NCI-H1694 (cell line): Measurements from ENCODE around the gene GNB1.
"Not testable (repeated sequence)": the region's sequence is repeated elsewhere in the genome, so short reads cannot be mapped to it uniquely, and the experiment has no call there.

Source experiments
- DNase-seq: peaks from one replicate; lab custom pipeline; 2025; lab: John Stamatoyannopoulos, UW

The GNB1 gene

DNA sequence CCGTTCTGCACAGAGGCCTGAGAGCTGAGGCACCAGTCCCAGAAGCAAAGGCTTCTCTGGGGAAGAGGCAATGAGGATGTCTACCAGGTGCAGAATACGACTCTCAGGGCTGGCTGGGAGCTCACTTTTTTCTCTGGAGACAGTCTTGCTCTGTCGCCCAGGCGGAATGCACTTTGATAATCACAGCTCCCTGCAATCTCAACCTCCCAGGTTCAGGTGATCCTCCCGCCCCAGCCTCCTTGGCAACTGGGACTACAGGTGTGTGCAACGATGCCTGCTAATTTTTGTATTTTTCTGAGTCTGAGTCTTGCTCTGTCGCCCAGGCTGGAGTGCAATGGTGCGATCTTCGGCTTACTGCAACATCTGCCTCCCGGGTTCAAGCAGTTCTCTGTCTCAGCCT, 130.2 kb downstream of the GNB1 start:
- no peak for DNase-seq

DNA sequence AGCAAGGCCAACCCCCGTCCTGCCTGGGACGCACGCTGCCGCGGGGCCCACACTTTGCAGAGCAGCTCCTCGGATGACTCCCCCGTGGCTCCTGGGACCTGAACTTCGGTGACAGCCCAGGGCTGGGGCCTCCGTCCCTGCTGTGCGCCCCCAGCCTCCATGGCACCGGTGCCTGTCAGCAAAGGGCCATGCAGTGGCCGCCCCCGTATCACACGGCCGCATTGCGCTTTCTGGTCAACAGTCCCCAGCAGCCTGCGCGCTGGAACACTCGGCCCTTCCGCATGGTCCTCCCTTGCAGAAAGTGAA, 130.6 kb downstream of the GNB1 start:
- no peak for DNase-seq

DNA sequence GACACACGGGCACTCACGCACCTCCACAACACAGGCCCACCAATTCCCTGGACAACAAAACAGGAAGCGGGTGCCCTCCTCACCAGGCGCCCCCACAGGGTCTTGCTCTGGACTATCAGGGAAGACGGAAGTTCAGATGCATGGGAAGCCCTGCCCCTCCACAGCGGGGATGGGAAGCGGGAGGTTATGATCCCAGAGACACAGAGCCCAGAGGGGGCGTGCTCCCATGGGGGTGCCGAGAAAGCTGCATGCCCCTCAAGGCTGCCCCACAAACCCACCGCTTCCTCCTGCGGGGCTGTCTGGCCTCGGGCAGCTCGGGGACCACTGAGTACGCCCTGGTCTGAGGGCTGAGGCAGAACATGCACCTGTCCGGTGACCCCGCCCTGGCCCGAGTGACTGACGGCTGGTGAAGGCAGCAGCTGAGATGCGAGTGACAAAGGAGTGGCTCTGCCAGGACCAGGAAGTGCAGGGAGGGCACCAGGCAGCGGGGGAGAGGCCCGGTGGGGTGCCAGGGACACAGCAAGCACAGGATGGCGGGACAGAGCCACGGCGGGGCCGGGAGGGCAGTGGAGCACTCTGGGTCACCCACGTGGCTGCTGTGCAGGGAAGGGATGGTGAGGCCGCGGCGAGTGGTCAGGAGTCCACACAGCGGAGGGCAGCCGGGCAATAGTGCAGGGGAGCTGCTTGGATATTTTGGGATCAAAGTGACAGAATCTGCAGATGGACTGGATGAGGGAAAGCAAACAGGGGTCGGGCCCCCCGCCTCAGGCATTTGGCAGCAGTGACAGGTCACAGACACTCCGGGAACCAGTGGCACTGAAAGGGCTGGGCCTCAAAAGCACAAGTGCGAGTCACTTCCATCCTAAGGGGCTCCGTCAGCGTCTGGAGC, 131.2 kb downstream of the GNB1 start:
- no peak for DNase-seq

DNA sequence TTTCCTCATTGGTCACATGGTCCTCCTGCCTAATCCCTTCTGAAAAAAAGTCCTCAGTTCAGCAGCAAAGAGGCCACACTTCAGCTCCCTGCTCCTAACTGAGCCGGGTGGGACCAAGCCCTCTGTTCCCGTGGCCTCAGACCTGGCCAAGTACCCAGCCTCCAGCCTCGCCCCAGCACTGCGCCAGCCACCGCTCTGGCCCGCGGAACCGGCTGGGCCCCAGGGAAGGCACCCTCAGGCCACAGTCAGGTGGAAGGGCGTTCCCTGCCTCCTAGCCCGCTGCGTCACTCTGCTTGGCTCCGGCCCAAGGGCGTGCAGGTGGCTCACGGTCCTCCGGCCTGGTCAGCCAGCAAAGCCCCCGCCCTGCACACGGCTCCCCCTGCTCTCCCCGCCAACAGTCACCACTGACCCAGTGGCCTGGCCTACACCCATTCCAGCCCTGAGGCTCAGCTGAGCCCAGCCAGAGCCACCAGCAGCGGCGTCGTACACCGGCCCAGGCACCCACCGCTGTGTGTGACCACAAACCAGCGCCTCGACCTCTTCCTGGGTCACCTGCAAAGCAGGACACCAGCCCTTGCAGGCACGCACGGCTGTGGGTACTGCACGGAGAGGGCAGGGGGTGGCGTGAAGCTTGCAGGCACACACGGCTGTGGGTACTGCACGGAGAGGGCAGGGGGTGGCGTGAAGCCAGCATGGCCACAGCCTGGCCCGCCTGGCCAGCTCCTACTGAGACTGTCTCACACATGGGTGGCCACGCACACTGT, 132.0 kb downstream of the GNB1 start:
- no peak for DNase-seq

DNA sequence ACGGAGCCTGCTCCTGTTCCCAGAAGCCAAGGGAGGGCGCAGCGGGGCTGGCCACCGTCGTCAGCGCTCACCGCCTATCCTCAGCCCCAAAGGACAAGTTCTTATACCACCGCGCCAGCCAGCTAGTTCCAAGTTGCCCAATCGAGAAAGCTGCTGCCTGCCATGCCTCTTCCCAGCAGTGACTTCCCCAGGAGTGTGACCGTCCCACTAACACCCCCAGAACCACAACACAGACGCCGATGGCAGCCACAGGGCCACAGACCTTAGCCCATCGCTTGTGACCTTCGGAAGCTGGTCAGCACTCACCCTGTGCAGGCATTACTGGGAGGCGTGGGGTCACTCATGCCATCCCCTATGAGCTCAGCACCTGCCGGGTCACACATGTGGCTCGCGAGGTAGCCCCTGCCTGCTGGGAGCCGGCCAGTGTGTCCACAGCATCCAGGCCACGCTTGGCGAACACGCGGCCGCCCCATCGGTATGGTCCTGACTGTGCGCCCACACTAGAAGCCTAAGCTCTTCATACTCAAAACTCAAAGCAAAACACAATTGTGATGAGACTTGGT, 132.7 kb downstream of the GNB1 start:
- no peak for DNase-seq

DNA sequence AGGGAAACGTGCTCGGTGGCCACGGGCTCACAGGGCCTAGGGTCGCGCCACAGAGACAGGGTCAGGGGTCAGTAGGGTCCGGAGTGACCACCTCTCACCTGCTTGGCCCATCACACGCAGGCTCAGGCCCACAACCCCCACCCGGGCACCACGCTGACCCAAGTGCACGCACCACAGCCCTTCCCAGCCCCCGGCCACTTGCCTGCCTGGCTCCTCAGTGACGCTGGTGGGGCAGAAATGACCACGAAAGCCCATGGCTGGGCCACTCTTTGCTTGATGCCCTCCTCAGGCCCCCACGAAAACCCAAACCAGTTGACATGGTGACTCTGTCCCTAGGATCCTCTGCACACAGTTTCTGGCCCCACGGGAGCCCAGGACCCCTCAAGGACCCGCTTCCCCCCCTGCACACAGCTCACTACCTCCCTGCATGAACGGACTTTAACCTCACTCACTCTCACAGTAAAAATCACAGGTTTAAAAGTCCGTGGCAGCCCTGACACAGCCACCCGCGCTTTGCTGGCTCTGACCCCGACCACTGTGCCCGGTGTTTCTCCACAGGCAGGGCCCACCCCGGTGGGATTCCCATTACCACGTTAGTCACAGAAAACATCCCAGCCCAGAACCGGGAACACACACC, 133.3 kb downstream of the GNB1 start:
- DNase-seq = no peak

DNA sequence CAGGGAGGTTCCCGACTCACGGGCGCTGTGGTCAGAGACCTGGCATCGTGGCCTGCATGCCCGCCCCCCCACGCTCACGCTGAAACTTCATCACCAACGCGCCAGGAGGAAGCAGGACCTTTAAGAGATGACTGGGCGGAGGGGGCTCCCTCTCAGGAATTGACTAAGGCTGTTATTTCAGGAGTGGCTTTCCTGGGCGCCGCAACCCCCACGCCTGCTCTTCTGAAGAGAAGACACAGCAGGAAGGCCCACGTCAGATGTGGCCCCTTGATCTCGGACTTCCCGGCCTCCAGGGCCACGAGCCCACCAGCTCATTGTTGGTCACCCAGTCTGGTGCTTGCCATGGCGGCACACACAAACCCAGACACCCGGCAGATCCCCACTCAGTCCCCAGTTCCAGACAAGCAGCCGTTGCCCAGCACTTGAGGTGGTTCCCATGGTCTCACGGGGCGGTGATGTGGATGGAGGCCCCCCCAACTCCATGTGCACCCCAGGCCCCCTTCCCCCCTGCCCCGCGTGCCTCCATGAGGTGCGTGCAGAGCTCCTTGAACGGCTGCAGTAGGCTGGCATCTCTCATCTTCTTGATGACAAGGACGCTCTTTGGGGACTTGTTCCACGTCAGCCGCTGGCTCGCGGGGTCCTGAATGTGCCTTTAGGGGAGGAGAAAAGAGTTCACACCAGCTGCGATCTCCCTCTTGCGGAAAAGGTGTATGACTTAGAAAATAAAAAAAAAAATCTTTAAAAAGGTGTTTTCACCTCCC, 134.0 kb downstream of the GNB1 start:
- no peak for DNase-seq

DNA sequence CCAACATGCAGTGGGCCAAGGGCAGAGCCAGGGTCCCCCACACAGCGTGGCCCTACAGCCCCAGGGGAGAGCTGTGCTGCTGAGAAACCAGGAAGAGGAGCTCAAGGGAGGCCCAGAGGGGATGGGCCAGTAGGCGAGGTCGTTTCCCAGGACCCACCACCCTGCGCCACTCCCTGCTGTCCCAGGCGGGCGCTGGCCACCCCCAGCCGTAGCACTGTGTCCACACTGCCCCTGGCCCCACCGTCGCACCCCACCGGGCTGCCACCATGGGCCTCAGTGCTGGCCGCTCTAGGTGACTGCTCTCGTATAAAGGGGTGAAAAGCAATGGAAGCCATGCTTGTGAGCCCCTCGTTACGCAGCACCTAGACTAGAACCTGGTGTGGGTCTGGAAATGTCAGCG, 135.0 kb downstream of the GNB1 start:
- no peak for DNase-seq

DNA sequence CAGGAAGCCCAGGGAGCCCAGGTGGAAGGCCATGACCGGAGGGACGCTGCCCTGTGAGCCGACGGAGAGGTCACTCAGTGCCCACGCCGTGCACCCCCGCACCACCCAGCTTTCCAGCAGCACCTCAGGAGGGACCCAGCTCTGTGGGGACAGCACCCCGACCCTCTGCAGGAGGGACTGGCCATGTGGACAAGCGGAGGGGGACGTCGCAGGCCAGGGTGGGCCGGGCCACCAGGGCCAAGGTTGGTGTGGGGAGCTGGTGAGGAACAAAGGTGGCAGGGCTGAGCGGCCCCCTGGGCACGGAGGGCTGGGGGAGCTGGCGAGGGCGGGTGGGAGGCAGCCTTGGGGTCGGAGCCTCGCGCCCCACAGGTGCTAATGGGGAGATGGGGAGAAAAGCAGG, 135.5 kb downstream of the GNB1 start:
- no peak for DNase-seq

DNA sequence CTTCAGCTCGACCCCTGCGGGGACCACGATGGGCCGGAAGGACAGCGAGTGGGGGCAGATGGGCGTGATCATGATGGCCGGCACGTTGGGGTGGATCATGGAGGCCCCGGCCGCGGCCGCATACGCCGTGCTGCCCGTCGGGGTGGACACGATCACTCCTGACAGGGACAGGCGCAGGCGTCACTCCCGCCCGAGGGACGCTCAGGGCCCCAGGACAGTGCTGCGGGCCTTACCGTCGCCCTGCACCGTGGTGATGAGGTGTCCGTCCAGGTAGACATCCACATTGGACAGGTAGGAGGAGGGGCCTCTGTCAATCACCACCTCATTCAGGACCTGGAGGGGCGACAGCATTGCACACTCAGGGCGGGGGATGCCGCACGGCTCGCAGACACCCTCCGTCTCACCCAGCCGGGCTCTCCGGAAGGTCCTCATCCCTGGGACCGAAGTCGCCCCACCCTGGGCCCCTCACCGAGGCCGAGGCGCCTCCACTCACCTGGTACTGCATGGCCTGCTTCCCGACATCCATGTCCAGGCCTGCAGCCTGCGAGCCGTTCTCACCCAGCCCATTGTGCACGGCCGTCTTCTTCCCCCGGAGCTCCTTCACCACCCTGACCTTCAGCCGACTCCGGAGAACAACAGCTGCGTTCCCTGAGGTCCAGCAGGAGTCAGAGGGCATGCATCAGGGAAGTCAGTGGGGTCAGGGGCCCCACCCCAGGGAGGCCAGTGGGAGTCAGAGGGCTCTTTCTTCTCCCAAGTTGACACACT, 136.7 kb downstream of the GNB1 start:
- DNase-seq = no peak

DNA sequence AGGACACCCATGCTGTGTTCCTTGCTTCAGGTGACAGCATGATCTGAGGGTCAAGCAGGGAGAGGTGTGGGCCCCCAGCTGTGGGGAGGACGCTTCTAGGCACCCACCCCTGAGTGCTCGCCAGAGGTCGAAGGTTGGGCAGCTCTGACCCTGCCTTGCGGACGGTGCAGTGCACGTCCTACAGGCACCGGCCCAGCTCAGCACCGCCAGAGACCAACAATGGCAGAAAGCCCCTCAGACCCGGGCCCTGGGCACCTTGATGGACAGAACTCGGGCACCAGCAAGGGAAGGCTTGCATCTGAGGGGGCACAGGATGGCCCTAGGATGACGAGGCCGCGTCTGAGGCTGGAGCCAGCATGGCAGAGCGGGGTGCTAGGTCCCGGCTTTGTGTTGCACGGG, 137.3 kb downstream of the GNB1 start:
- DNase-seq = no peak

DNA sequence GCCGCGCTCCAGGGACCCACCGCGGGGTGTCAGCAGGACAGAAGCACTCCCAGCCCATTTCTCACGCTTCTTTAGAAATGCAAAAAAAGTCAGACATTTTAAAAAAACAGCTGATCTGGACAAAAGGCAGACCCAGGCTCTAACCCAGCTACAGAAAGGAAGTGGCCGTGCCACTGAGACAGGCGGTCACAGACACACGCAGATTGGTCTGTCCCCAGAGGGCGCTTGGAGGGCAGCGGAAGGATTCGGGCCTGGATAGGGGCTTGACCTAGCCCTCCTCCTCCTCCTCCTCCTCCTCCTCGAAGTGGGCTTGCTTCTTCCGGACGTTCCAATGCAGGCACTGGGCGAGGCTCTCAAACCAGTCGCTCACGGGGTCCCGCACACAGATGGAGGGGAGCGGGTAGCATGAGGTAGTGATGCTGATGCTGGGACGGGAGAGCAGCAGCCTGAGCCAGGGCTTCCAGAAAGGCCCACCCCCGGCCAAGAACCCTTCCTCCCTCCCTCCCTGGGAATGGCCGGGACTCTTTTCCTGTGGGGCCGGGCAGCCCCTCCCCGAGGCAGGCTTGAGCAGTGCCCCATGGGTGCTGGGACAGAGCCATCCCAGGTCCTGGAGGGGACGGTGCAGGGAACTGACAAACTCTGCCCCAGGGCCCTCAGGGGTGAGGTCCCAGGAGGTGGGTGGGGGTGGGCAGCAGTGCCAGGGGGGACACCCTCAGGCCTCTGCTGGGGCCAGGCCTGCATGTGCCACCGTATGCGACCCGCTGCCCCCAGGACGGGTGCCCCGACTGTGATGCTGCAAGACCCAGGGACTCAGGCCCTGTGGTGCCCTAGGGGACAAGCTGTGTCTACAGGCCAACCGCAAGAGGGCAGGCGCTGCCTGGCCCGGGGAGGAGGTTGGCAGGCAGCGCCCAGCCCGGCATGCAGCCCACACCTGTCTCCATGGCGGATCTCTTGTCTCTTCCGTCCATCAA, 138.0 kb downstream of the GNB1 start:
- DNase-seq = no peak

DNA sequence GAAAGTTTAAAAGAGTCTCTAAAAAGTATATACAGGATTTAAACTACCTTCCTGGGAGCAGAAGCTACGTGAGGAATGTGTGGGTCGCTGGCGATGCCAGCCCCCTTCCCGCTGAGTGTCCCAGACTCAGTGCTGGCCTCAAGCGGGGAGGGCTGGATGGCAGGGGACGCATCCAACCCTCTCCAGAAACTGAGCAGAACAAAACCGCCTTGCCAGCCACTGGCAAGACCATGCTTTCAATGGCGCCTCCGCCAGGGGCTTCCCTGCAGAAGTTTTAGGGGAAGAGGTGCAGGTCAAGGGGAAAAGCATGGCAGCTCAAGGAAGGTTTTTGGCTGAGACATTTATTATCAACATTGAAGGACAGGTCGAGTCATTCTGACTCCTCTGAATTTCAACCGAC, 138.7 kb downstream of the GNB1 start:
- no peak for DNase-seq

DNA sequence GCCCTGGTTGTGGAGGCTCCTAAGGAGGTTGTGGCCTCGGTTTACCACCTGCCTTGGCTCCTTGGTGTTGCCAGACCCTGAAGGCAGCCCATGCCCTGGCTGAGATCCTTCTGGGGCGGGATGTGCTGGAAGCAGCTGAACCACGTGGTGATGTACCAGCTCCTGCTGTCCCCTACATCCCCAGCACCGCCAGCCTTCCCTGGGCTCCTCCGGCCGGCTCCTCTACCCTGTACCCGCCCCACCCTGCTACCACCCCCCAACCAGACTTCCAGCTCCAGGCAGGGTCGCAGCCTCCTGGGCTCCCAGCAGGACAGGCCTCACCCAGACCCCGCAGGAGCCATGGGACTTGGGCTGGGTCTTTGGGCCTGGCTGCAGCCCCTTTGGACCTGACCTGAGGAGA, 140.9 kb downstream of the GNB1 start:
- not testable (repeated sequence) for DNase-seq

DNA sequence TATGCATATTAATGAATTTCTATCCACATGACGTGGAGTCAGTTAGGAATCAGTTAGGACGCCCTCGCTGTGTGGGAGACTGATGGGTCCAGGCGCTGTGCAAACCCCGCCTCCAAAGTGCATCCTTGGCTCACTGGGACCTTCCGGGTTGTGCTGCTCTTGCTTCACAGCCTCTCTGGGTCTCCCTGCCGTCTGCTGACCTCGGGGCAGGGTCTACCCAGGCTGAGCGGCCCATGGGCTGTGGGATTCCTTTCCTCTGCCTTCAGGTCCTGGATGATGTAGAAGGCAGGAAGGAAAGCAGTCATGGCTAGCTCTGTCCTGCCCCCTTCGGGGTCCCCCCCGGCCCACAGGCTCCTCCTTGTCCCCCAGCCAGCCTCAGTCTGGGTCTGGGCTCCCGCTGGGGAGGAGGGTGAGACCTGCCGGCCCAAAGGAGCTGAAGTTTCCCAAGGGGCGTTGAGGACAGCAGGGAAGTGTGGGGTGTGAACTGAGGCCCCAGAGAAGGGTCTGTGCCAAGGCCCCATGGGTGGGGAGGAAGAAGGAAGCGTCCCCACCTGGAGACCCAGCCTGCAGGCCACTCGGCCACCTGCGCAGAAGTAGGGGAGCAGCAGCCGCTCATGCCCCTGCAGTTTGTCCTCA, 142.1 kb downstream of the GNB1 start:
- DNase-seq = no peak

DNA sequence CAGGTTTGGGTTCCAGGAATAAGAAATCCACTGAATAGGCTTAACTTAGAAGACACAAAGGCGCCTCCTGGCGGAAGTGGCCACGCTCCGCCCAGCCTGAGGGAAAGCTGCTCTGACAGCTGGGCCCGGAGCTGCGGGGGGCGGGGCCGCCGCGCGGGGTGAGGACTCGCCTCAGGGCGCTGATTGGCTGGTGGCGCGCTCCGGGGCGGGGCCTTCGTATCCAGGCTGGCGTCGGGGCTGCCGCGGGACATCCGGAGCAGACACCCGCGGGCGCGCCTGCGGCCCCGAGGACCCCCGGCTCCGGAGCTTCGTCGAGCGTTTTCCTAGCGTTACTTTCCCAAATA, 144.3 kb downstream of the GNB1 start:
- DNase-seq = not testable (repeated sequence)

DNA sequence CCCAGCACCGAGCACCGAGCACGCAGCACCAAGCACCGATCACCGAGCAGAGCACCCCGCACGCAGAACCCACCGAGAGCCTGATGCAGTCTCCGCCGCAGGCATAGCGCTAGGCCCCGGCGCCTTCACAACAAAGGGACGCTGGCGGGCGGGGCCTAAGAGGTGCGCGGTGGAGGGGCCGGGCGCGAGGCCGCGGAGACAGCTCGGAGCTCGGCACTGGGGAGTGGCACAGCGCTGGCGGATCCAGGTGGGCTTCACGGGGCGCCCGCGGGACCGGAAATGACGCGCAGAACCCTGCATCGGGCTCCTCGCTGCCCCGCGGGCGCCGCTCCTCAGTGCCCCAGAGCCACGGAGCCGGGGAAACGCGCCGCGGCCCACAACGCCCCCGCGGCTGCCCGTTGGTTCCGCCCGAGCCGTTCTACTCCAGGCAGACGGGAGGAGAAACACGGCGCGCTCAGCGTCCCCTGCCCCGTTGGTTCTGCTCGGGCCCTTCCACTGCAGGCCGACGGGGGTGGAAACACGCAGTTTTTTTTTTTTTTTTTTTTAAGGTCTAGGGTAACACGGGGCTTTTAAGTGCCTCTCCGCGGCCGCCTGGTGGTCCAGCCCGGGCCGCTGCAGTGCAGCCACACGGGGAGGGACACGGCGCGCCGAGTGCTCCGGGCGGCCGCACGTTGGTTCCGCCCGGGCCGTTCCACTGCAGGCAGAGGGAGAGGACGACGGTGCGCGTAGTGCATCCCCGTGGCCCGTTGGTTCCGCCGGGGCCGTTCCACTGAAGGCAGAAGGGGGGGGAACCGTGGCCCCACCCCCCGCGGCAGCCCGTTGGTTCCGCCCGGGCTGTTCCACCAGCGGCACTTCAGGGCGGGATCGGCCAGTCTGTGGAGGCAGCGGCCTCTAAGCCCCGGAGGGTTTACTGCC, 145.0 kb downstream of the GNB1 start:
- peak; percentile 18 for DNase-seq

DNA sequence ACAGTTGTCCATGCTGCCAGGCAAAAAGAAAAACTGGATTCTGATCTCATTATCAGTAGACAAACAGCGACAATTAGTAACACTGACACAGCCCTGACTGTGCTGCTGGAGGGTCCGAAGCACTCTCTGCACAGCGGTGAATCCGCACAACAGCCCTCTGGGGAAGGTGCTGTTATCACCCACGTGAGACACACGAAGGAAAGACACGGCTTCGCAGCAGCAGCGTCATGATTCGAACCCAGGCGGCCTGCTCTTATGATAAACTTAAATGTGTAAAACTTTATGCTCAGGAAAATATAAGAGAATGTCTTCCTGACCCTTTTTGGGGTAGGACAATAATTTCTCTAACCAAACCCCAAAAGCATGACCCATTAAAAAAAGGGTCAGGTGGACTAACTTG, 148.4 kb downstream of the GNB1 start:
- not testable (repeated sequence) for DNase-seq

DNA sequence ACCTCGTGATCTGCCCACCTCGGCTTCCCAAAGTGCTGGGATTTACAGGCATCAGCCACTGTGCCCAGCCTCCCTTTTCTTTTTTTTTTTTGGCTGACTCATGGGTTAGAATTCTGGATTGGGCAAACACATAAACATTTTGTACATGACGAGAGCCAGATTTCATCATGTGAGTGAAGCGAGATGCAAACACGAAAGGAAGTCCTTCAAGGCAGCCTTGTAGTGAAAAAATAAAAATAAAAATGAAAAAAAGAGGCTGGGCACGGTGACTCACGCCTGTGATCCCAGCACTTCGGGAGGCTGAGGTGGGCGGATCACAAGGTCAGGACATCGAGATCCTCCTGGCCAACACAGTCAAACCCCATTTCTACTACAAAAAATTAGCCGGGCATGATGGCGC, 149.9 kb downstream of the GNB1 start:
- not testable (repeated sequence) for DNase-seq
